ENCODE measurements around the gene FOXJ1. TPM values are rescaled to one million over a fixed set of nuclear protein-coding genes. Genes with fewer than 3 reads are reported as not detected.

FOXJ1 gene
- polyA plus RNA-seq, 1 of the 3 experiments (the other 2 are of a cell fraction), result not detected

DNA sequence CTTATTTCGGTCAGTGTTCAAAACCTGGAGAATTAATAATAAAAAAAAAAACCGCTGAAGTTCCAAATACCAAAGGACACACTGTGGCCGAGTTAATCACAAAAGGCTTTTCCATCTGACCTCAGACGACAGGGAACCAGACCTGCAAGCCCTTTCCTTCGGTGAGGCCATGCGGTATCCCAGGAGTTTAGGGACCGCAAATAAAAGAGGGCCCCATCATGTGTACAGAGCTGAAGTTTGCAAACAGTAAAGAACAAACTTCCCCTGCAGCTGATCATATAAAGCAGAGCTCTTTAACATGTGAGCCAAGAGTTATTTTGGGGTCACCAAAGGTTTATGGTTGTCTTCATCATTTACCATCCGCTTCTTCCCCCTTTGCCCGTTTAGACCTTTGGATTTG is 33.0 kb upstream of the FOXJ1 start:
- no peak overlapping the region for H3K4me2 ChIP-seq
- no peak overlapping the region for H3K27ac ChIP-seq (ENCODE audit: low read depth in 2 of 2, low read length in 1 of 2)
- ChIA-PET CTCF (interaction anchor here (1.2 to 6.6 kb wide), 8 partner anchors 7 to 234 kb away, joined by 3 to 64 read pairs (median 4); partner anchors contain the start of gene FOXJ1), POLR2A (no interaction called here)
- no peaks in the 10 kb centered on the region for H3K9me3 ChIP-seq
- H3K79me2 ChIP-seq (ENCODE audit: insufficient read depth), result no peaks in the 10 kb centered on the region
- no peaks in the 10 kb centered on the region for H3K27me3 ChIP-seq (ENCODE audit: insufficient read depth)
- H3F3A ChIP-seq (replicated peaks; ENCODE audit: insufficient read depth), result peaks cover 4% of the 10 kb centered on the region
- DNase-seq, result no peak
- H3K4me3 ChIP-seq (ENCODE audit: low read depth in 2 of 2, low read length in 1 of 2), result no peak overlapping the region
- no peaks in the 10 kb centered on the region for H3K9me2 ChIP-seq
- H4K20me1 ChIP-seq (ENCODE audit: insufficient read depth), result no peaks in the 10 kb centered on the region
- no peak overlapping the region for H2AFZ ChIP-seq (ENCODE audit: low read depth)
- 91% methylated on average over 9 of the region's 9 CpGs for WGBS (ENCODE audit: low lambda C conversion rate)
- TF ChIP-seq RAD21 (IDR thresholded peaks at IDR 0.05; ENCODE audit: low read length) (no peak), RFX5 (IDR thresholded peaks at IDR 0.05; ENCODE audit: low read length) (no peak), TEAD4 (IDR thresholded peaks at IDR 0.05; ENCODE audit: borderline replicate concordance, insufficient read depth) (no peak)
- TF ChIP-seq, protein P1, sequence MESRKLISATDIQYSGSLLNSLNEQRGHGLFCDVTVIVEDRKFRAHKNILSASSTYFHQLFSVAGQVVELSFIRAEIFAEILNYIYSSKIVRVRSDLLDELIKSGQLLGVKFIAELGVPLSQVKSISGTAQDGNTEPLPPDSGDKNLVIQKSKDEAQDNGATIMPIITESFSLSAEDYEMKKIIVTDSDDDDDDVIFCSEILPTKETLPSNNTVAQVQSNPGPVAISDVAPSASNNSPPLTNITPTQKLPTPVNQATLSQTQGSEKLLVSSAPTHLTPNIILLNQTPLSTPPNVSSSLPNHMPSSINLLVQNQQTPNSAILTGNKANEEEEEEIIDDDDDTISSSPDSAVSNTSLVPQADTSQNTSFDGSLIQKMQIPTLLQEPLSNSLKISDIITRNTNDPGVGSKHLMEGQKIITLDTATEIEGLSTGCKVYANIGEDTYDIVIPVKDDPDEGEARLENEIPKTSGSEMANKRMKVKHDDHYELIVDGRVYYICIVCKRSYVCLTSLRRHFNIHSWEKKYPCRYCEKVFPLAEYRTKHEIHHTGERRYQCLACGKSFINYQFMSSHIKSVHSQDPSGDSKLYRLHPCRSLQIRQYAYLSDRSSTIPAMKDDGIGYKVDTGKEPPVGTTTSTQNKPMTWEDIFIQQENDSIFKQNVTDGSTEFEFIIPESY (IDR thresholded peaks at IDR 0.05; ENCODE audit: borderline replicate concordance, low read depth), result no peak
- H3K4me1 ChIP-seq (ENCODE audit: control insufficient read depth in 1 of 2, insufficient read depth in 2 of 2, low read depth in 1 of 2, low read length in 1 of 2), result peaks cover 0 to 3% of the 10 kb centered on the region in 2 experiments; a peak in 1 of 4 replicates
- H3K36me3 ChIP-seq (replicated peaks in 1 of 2; ENCODE audit: control insufficient read depth in 1 of 2, insufficient read depth in 2 of 2, low read length in 1 of 2), result no peaks in the 10 kb centered on the region
- no peak overlapping the region for H3K9ac ChIP-seq

DNA sequence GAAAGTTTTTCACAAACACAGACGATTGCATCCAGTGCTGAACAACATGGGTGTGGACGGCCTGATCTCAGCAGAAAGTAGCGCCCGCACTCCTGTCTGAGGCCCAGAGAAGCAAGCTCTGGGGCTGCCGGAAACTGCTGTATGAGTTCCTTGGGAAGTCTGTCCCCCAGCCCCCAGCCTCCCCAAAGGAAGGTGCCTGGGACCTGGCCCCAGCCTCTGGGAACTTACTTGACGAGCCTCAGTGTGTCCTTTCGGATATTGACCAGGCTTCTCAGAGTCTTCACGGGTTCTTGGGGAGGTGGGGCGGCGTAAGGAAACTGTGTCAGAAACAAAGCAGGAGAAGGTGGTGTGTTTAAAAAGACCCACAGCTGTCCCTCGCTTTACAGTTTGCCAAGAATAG is 32.4 kb upstream of the FOXJ1 start:
- CTCF ChIA-PET, result interaction anchor here (1.2 to 6.6 kb wide), 8 partner anchors 7 to 235 kb away, joined by 3 to 64 read pairs (median 4); partner anchors contain the start of gene FOXJ1
- peaks cover 4% of the 10 kb centered on the region for H3F3A ChIP-seq (replicated peaks; ENCODE audit: insufficient read depth)
- no peak for DNase-seq
- H3K79me2 ChIP-seq (ENCODE audit: insufficient read depth), result no peaks in the 10 kb centered on the region
- POLR2A ChIA-PET, result interaction anchor here (0.6 kb wide), 1 partner anchor 162 kb away, joined by 3 read pairs; no protein-coding TSS in a partner anchor
- TF ChIP-seq RAD21 (IDR thresholded peaks at IDR 0.05; ENCODE audit: low read length), result no peak
- TF ChIP-seq, protein P2, sequence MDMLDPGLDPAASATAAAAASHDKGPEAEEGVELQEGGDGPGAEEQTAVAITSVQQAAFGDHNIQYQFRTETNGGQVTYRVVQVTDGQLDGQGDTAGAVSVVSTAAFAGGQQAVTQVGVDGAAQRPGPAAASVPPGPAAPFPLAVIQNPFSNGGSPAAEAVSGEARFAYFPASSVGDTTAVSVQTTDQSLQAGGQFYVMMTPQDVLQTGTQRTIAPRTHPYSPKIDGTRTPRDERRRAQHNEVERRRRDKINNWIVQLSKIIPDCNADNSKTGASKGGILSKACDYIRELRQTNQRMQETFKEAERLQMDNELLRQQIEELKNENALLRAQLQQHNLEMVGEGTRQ (IDR thresholded peaks at IDR 0.05; ENCODE audit: borderline replicate concordance, low read depth, low read length), result no peak
- no peak for TF ChIP-seq TAF1 (IDR thresholded peaks at IDR 0.05; ENCODE audit: borderline replicate concordance, low read depth, low read length)
- no peak for TF ChIP-seq RFX5 (IDR thresholded peaks at IDR 0.05; ENCODE audit: low read length)
- no peak for TF ChIP-seq JUND (IDR thresholded peaks at IDR 0.05)
- 93% methylated on average over 11 of the region's 11 CpGs for WGBS (ENCODE audit: low lambda C conversion rate)
- no peaks in the 10 kb centered on the region for H4K20me1 ChIP-seq (ENCODE audit: insufficient read depth)
- no peak overlapping the region for H3K4me2 ChIP-seq
- peaks cover 0 to 3% of the 10 kb centered on the region in 2 experiments; a peak in 1 of 4 replicates for H3K4me1 ChIP-seq (ENCODE audit: control insufficient read depth in 1 of 2, insufficient read depth in 2 of 2, low read depth in 1 of 2, low read length in 1 of 2)
- no peaks in the 10 kb centered on the region for H3K27me3 ChIP-seq (ENCODE audit: insufficient read depth)
- H3K9ac ChIP-seq, result no peak overlapping the region
- H3K36me3 ChIP-seq (replicated peaks in 1 of 2; ENCODE audit: control insufficient read depth in 1 of 2, insufficient read depth in 2 of 2, low read length in 1 of 2), result no peaks in the 10 kb centered on the region
- H3K27ac ChIP-seq (ENCODE audit: low read depth in 2 of 2, low read length in 1 of 2), result no peak overlapping the region
- no peaks in the 10 kb centered on the region for H3K9me3 ChIP-seq
- no peak overlapping the region for H2AFZ ChIP-seq (ENCODE audit: low read depth)
- H3K4me3 ChIP-seq (ENCODE audit: low read depth in 2 of 2, low read length in 1 of 2), result no peak overlapping the region
- H3K9me2 ChIP-seq, result no peaks in the 10 kb centered on the region

DNA sequence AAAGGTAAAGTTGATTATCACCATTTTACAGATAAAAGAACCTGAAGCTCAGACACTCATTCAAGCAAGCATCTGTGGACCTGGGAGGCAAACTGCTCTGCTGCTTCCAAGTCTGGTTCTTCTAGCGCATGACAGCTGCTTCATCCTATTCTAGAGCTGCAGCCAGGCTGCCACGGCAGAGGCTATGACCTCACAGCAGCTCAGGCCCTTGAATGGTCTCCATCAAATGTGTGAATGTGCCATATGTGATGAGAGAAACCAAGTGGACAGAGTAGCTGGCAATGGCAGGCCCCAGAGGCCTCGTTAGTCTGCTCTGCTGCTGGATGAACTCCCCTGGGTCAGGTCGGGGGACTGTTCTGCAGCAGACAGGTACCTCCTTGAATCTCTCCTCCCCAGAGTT is 30.7 kb upstream of the FOXJ1 start:
- H4K20me1 ChIP-seq (ENCODE audit: insufficient read depth), result no peaks in the 10 kb centered on the region
- H3K4me1 ChIP-seq (ENCODE audit: control insufficient read depth in 1 of 2, insufficient read depth in 2 of 2, low read depth in 1 of 2, low read length in 1 of 2), result peaks cover 0 to 3% of the 10 kb centered on the region in 2 experiments; a peak in 1 of 4 replicates
- H3K27me3 ChIP-seq (ENCODE audit: insufficient read depth), result no peaks in the 10 kb centered on the region
- no peak for DNase-seq
- no peak overlapping the region for H3K27ac ChIP-seq (ENCODE audit: low read depth in 2 of 2, low read length in 1 of 2)
- no peak overlapping the region for H2AFZ ChIP-seq (ENCODE audit: low read depth)
- POLR2A ChIA-PET, result no interaction called here
- WGBS (ENCODE audit: low lambda C conversion rate), result 90% methylated on average over 4 of the region's 4 CpGs
- peaks cover 4% of the 10 kb centered on the region for H3F3A ChIP-seq (replicated peaks; ENCODE audit: insufficient read depth)
- no peak overlapping the region for H3K4me3 ChIP-seq (ENCODE audit: low read depth in 2 of 2, low read length in 1 of 2)
- no peaks in the 10 kb centered on the region for H3K79me2 ChIP-seq (ENCODE audit: insufficient read depth)
- no peaks in the 10 kb centered on the region for H3K36me3 ChIP-seq (replicated peaks in 1 of 2; ENCODE audit: control insufficient read depth in 1 of 2, insufficient read depth in 2 of 2, low read length in 1 of 2)
- CTCF ChIA-PET, result interaction anchor here (0.8 to 6.6 kb wide), 3 partner anchors 9 to 108 kb away, joined by 3 to 64 read pairs (median 3); no protein-coding TSS in a partner anchor
- H3K9ac ChIP-seq, result no peak overlapping the region
- no peak overlapping the region for H3K4me2 ChIP-seq
- no peaks in the 10 kb centered on the region for H3K9me3 ChIP-seq
- no peaks in the 10 kb centered on the region for H3K9me2 ChIP-seq
- TF ChIP-seq TCF12 (IDR thresholded peaks at IDR 0.05) (no peak), SMC3 (IDR thresholded peaks at IDR 0.05; ENCODE audit: low read depth, low read length) (no peak), MEF2A (IDR thresholded peaks at IDR 0.05; ENCODE audit: borderline replicate concordance, low read depth) (no peak), FOSL2 (IDR thresholded peaks at IDR 0.05; ENCODE audit: borderline replicate concordance, low read depth) (no peak), EP300 (IDR thresholded peaks at IDR 0.05; ENCODE audit: borderline replicate concordance in 1 of 2, low read depth in 1 of 2, low read length in 1 of 2) (no peak), NRF1 (IDR thresholded peaks at IDR 0.05; ENCODE audit: low read depth, low read length) (no peak), RFX5 (IDR thresholded peaks at IDR 0.05; ENCODE audit: low read length) (no peak)
- TF ChIP-seq, protein P3, sequence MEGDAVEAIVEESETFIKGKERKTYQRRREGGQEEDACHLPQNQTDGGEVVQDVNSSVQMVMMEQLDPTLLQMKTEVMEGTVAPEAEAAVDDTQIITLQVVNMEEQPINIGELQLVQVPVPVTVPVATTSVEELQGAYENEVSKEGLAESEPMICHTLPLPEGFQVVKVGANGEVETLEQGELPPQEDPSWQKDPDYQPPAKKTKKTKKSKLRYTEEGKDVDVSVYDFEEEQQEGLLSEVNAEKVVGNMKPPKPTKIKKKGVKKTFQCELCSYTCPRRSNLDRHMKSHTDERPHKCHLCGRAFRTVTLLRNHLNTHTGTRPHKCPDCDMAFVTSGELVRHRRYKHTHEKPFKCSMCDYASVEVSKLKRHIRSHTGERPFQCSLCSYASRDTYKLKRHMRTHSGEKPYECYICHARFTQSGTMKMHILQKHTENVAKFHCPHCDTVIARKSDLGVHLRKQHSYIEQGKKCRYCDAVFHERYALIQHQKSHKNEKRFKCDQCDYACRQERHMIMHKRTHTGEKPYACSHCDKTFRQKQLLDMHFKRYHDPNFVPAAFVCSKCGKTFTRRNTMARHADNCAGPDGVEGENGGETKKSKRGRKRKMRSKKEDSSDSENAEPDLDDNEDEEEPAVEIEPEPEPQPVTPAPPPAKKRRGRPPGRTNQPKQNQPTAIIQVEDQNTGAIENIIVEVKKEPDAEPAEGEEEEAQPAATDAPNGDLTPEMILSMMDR (IDR thresholded peaks at IDR 0.05), result no peak
- TF ChIP-seq, protein P4, sequence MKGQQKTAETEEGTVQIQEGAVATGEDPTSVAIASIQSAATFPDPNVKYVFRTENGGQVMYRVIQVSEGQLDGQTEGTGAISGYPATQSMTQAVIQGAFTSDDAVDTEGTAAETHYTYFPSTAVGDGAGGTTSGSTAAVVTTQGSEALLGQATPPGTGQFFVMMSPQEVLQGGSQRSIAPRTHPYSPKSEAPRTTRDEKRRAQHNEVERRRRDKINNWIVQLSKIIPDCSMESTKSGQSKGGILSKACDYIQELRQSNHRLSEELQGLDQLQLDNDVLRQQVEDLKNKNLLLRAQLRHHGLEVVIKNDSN (IDR thresholded peaks at IDR 0.05; ENCODE audit: borderline replicate concordance, low read depth), result no peak
